Measurements from ENCODE around the gene UGT3A1.

UGT3A1 gene

GRCh38 chr5:35924122-35924949, 66.9 kb downstream of the UGT3A1 start:
- H3K27ac ChIP-seq (replicated peaks): no peak overlapping the region
- H3K4me3 ChIP-seq (replicated peaks; ENCODE audit: insufficient read depth, low read length): no peak overlapping the region
- TF ChIP-seq GABPA (IDR thresholded peaks at IDR 0.05; ENCODE audit: low read depth) (no peak), SPI1 (IDR thresholded peaks at IDR 0.05; ENCODE audit: borderline replicate concordance, low read depth) (no peak), POLR2AphosphoS5 (IDR thresholded peaks at IDR 0.05; ENCODE audit: low read depth) (no peak), CTCF (IDR thresholded peaks at IDR 0.05; ENCODE audit: insufficient read depth, low read length) (no peak)
- TF ChIP-seq, protein P1, sequence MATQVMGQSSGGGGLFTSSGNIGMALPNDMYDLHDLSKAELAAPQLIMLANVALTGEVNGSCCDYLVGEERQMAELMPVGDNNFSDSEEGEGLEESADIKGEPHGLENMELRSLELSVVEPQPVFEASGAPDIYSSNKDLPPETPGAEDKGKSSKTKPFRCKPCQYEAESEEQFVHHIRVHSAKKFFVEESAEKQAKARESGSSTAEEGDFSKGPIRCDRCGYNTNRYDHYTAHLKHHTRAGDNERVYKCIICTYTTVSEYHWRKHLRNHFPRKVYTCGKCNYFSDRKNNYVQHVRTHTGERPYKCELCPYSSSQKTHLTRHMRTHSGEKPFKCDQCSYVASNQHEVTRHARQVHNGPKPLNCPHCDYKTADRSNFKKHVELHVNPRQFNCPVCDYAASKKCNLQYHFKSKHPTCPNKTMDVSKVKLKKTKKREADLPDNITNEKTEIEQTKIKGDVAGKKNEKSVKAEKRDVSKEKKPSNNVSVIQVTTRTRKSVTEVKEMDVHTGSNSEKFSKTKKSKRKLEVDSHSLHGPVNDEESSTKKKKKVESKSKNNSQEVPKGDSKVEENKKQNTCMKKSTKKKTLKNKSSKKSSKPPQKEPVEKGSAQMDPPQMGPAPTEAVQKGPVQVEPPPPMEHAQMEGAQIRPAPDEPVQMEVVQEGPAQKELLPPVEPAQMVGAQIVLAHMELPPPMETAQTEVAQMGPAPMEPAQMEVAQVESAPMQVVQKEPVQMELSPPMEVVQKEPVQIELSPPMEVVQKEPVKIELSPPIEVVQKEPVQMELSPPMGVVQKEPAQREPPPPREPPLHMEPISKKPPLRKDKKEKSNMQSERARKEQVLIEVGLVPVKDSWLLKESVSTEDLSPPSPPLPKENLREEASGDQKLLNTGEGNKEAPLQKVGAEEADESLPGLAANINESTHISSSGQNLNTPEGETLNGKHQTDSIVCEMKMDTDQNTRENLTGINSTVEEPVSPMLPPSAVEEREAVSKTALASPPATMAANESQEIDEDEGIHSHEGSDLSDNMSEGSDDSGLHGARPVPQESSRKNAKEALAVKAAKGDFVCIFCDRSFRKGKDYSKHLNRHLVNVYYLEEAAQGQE (IDR thresholded peaks at IDR 0.05; ENCODE audit: insufficient replicate concordance, low read depth): no peak
- no peak for DNase-seq (ENCODE audit: low read depth in 1 of 2, low spot score in 1 of 2)
- H3K27me3 ChIP-seq (ENCODE audit: insufficient read depth, poor library complexity, severe bottlenecking): no peaks in the 10 kb centered on the region

DNA sequence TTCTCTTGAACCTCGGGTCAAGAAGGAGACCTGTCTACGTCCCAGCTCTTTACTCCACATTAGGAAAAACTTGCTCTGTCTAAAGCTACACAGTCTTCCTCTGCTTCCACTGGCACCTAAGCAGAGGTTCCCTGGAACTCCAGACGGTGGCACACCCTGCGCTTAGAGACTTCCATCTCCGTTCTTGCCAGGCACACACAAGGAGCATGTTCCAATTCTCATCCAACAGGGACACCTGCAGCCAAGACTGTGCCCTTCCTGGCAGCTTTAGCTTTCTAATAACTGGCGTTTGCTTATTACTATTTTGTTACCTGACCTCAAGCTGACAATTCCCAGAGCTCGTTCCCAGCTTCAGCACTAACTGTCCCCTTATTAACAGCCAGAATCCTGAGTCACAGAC, 68.7 kb downstream of the UGT3A1 start:
- H3K27ac ChIP-seq (replicated peaks): no peak overlapping the region

DNA sequence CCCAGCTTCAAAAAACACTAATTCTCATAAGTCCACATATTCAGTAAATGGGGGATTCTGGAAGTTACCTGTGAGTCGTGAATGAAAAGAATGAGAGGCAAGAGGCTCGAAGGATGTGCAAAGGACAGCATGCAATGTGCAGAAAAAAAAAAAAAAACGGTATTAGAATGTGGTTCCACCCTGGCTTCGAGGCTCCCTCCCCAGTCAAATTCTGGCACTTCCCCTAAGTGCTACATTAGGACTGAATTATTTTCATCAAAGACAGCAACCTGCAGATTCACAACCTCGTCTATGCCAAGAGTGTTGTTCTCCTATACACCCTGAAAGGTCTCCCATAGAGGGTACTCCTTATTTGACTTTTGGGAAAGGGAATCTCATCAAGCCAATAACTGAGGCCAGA, 69.3 kb downstream of the UGT3A1 start:
- DNase-seq (ENCODE audit: low read depth in 1 of 2, low spot score in 1 of 2): no peak
- TF ChIP-seq POLR2AphosphoS5 (IDR thresholded peaks at IDR 0.05; ENCODE audit: low read depth) (no peak), SPI1 (IDR thresholded peaks at IDR 0.05; ENCODE audit: borderline replicate concordance, low read depth) (peak; percentile 43; the same call in 1 of the 2 replicates)

More for the DNA sequence above, 68.7 kb downstream of the UGT3A1 start:
- H3K27me3 ChIP-seq (ENCODE audit: insufficient read depth, poor library complexity, severe bottlenecking): no peaks in the 10 kb centered on the region
- TF ChIP-seq, protein P1 (IDR thresholded peaks at IDR 0.05; ENCODE audit: insufficient replicate concordance, low read depth): no peak
- TF ChIP-seq GABPA (IDR thresholded peaks at IDR 0.05; ENCODE audit: low read depth) (no peak), POLR2AphosphoS5 (IDR thresholded peaks at IDR 0.05; ENCODE audit: low read depth) (no peak), CTCF (IDR thresholded peaks at IDR 0.05; ENCODE audit: insufficient read depth, low read length) (no peak), SPI1 (IDR thresholded peaks at IDR 0.05; ENCODE audit: borderline replicate concordance, low read depth) (no peak)
- DNase-seq (ENCODE audit: low read depth in 1 of 2, low spot score in 1 of 2): no peak
- no peak overlapping the region for H3K4me3 ChIP-seq (replicated peaks; ENCODE audit: insufficient read depth, low read length)

GRCh38 chr5:35920890-35921289, 70.3 kb downstream of the UGT3A1 start:
- no peak overlapping the region for H3K27ac ChIP-seq (replicated peaks)
- TF ChIP-seq, protein P1 (IDR thresholded peaks at IDR 0.05; ENCODE audit: insufficient replicate concordance, low read depth): no peak
- TF ChIP-seq GABPA (IDR thresholded peaks at IDR 0.05; ENCODE audit: low read depth): no peak
- TF ChIP-seq SPI1 (IDR thresholded peaks at IDR 0.05; ENCODE audit: borderline replicate concordance, low read depth): no peak
- TF ChIP-seq POLR2AphosphoS5 (IDR thresholded peaks at IDR 0.05; ENCODE audit: low read depth): no peak
- no peak for TF ChIP-seq CTCF (IDR thresholded peaks at IDR 0.05; ENCODE audit: insufficient read depth, low read length)
- no peak for DNase-seq (ENCODE audit: low read depth in 1 of 2, low spot score in 1 of 2)
- H3K27me3 ChIP-seq (ENCODE audit: insufficient read depth, poor library complexity, severe bottlenecking): no peaks in the 10 kb centered on the region
- no peak overlapping the region for H3K4me3 ChIP-seq (replicated peaks; ENCODE audit: insufficient read depth, low read length)

More for the DNA sequence above, 69.3 kb downstream of the UGT3A1 start:
- H3K27me3 ChIP-seq (ENCODE audit: insufficient read depth, poor library complexity, severe bottlenecking): no peaks in the 10 kb centered on the region
- H3K27ac ChIP-seq (replicated peaks): no peak overlapping the region
- H3K4me3 ChIP-seq (replicated peaks; ENCODE audit: insufficient read depth, low read length): no peak overlapping the region

All from HL-60 (cell line).